Neural crest cell (in vitro differentiated cells): ENCODE data around the gene TLCD5. TPM values are rescaled to one million over a fixed set of nuclear protein-coding genes. Genes with fewer than 3 reads are reported as not detected.

Source experiments
- DNase-seq: peaks from one replicate; pipeline ENCODE4 v3.0.0; 2021; ENCODE audit warnings: low read depth, mixed read lengths, low spot score
- H3K27ac Mint-ChIP-seq: one replicate; pipeline ENCODE4 v1.8.0; 2021; ENCODE audit warnings: mild to moderate bottlenecking, mixed read lengths; ENCODE audit not compliant: unreplicated experiment
- H3K27me3 Mint-ChIP-seq: 2 replicates; pipeline ENCODE4 v1.8.0; 2021; ENCODE audit warnings: low read depth, mild to moderate bottlenecking, mixed read lengths
- H3K36me3 Mint-ChIP-seq: 2 replicates; pipeline ENCODE4 v1.8.0; 2021; ENCODE audit warnings: low read depth, mild to moderate bottlenecking, mixed read lengths
- H3K4me1 Mint-ChIP-seq: 2 replicates; pipeline ENCODE4 v1.8.0; 2021; ENCODE audit warnings: mixed read lengths
- H3K4me3 Mint-ChIP-seq: one replicate; pipeline ENCODE4 v1.8.0; 2021; ENCODE audit warnings: mild to moderate bottlenecking, mixed read lengths
- H3K9me3 Mint-ChIP-seq: 2 replicates; pipeline ENCODE4 v1.8.0; 2021; ENCODE audit warnings: mixed read lengths
- total RNA-seq: library from RNA; stranded (reverse); gene quantifications from 2 replicates; pipeline ENCODE4 v1.2.1, GENCODE V29; 2021
- TF ChIP-seq, protein P1 (sequence below): fragments of 200-600 bp; sonication (generic); conservative IDR thresholded peaks from 2 replicates; pipeline ENCODE4 v1.5.0; 2021; ENCODE audit warnings: antibody characterized with exemption, mild to moderate bottlenecking

The TLCD5 gene
- total RNA-seq, 1 donor from 2014 or later: 16.8 TPM

DNA sequence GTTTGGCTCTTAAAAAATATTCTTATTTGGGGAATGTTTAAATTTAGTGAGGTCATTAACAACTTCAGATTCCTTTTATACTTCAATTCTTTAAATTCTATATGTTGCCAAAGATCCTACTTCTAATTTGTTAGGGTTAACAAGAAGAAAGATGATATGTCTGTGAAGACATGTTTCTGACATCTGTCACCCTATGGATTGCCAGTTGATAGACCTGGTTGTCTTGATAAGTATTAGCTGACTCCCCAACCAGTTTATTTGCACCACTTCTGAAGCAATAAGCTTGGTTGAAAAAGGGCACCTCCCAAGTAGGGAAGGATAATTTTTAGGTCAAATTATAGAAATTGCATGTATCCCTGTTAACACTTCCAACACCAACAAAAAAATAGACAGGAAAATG, 40.4 kb downstream of the TLCD5 start:
- Mint-ChIP-seq H3K9me3 (no peaks in the 10 kb centered on the region), H3K4me1 (peaks cover 10% of the 10 kb centered on the region)
- TF ChIP-seq, protein P1, sequence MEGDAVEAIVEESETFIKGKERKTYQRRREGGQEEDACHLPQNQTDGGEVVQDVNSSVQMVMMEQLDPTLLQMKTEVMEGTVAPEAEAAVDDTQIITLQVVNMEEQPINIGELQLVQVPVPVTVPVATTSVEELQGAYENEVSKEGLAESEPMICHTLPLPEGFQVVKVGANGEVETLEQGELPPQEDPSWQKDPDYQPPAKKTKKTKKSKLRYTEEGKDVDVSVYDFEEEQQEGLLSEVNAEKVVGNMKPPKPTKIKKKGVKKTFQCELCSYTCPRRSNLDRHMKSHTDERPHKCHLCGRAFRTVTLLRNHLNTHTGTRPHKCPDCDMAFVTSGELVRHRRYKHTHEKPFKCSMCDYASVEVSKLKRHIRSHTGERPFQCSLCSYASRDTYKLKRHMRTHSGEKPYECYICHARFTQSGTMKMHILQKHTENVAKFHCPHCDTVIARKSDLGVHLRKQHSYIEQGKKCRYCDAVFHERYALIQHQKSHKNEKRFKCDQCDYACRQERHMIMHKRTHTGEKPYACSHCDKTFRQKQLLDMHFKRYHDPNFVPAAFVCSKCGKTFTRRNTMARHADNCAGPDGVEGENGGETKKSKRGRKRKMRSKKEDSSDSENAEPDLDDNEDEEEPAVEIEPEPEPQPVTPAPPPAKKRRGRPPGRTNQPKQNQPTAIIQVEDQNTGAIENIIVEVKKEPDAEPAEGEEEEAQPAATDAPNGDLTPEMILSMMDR: no peak

GRCh38 chr11:120372296-120372695, 47.2 kb downstream of the TLCD5 start:
- Mint-ChIP-seq H3K4me1 (peaks cover 34% of the 10 kb centered on the region), H3K27ac (no peak overlapping the region), H3K9me3 (peaks cover 2% of the 10 kb centered on the region), H3K27me3 (no peaks in the 10 kb centered on the region), H3K36me3 (no peaks in the 10 kb centered on the region), H3K4me3 (no peak overlapping the region)
- DNase-seq: no peak
- TF ChIP-seq, protein P1: no peak

More for the DNA sequence above, 40.4 kb downstream of the TLCD5 start:
- Mint-ChIP-seq H3K36me3 (no peaks in the 10 kb centered on the region), H3K27ac (no peak overlapping the region), H3K27me3 (no peaks in the 10 kb centered on the region), H3K4me3 (no peak overlapping the region)
- no peak for DNase-seq

- Mint-ChIP-seq H3K9me3 (peaks cover 10% of the 10 kb centered on the region), H3K27ac (peak overlapping the region; percentile 37), H3K4me1 (peaks cover 28% of the 10 kb centered on the region), H3K36me3 (peaks cover 9% of the 10 kb centered on the region), H3K4me3 (no peak overlapping the region), H3K27me3 (no peaks in the 10 kb centered on the region)
- TF ChIP-seq, protein P1: no peak
- DNase-seq: no peak
Observed at GRCh38 chr11:120375076-120375475, 50.0 kb downstream of the TLCD5 start.

- no peak overlapping the region for H3K4me3 Mint-ChIP-seq
- peaks cover 12% of the 10 kb centered on the region for H3K9me3 Mint-ChIP-seq
- H3K36me3 Mint-ChIP-seq: peaks cover 14% of the 10 kb centered on the region
- no peak for DNase-seq
- no peak overlapping the region for H3K27ac Mint-ChIP-seq
- peaks cover 20% of the 10 kb centered on the region for H3K4me1 Mint-ChIP-seq
- H3K27me3 Mint-ChIP-seq: no peaks in the 10 kb centered on the region
- TF ChIP-seq, protein P1: no peak
Observed at GRCh38 chr11:120376547-120377182, 51.6 kb downstream of the TLCD5 start.

DNA sequence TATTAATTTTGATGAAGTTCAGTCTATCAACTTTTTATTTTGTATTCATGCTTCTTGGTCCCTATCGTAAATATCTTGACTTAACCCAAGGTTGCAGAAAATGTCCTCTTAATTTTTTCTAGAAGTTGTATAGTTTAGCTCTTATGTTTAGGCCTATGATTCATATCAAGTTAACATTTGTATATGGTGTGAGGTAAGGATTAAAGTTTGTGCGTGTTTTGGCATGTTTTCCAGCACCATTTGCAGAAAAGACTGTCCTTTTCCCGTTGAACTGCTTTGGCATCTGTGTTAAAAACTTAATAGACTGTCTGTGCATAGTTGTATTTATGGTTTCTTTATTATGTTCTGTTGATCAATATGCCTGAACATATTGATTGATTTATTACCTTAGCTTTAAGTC, 53.4 kb downstream of the TLCD5 start:
- TF ChIP-seq, protein P1: no peak
- Mint-ChIP-seq H3K4me1 (peaks cover 20% of the 10 kb centered on the region), H3K36me3 (peaks cover 19% of the 10 kb centered on the region), H3K9me3 (peaks cover 12% of the 10 kb centered on the region), H3K27me3 (no peaks in the 10 kb centered on the region), H3K4me3 (no peak overlapping the region), H3K27ac (no peak overlapping the region)
- no peak for DNase-seq
